ENCODE measurements around the gene GFM2.
"Not testable (repeated sequence)": the region's sequence is repeated elsewhere in the genome, so short reads cannot be mapped to it uniquely, and the experiment has no call there.

The GFM2 gene

DNA sequence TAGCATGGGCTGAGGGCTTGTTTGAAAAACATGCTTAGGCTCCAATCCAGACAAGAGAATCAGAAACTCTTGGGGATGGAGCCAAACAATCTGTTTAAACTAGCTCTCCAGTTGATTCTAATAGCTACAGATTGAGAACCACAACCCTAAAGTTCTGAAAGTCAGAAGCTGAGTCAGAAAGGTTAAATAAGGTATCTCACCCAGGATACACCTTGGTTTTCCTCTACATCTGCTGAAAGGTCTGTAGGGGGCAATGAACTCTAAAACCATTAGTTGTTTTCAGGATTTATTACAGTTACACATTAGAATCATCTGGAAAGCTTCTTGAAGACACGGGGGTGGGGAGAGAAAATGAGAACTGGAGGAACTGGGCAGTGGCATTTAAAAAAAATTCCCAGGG lies 5.7 kb downstream of the GFM2 start:
- Histone ChIP-seq H3K36me3 (ENCODE audit: insufficient read depth, low read length) (peaks cover 29% of the 10 kb centered on the region), H3K4me3 (ENCODE audit: low read length, poor library complexity, severe bottlenecking) (no peak overlapping the region), H3F3A (ENCODE audit: low read depth) (no peaks in the 10 kb centered on the region), H3K27me3 (ENCODE audit: insufficient read depth, low read length, poor library complexity, severe bottlenecking) (no peaks in the 10 kb centered on the region), H3K4me1 (ENCODE audit: insufficient read depth, low read length, poor library complexity, severe bottlenecking) (peaks cover 55% of the 10 kb centered on the region), H3K79me2 (ENCODE audit: insufficient read depth, low read length) (peaks cover 47% of the 10 kb centered on the region), H3K9me2 (replicated peaks; ENCODE audit: low read depth, low read length) (no peaks in the 10 kb centered on the region), H3K4me2 (ENCODE audit: low read depth, low read length, poor library complexity, severe bottlenecking) (peak overlapping the region; percentile 81), H2AFZ (ENCODE audit: low read length) (no peak overlapping the region), H4K20me1 (ENCODE audit: insufficient read depth, low read length, poor library complexity, severe bottlenecking) (peaks cover 16% of the 10 kb centered on the region), H3K9ac (ENCODE audit: low read depth, low read length, poor library complexity, severe bottlenecking) (no peak overlapping the region), H3K9me3 (ENCODE audit: insufficient read depth, low read depth, low read length) (peaks cover 3% of the 10 kb centered on the region)
- TF ChIP-seq, protein P1, sequence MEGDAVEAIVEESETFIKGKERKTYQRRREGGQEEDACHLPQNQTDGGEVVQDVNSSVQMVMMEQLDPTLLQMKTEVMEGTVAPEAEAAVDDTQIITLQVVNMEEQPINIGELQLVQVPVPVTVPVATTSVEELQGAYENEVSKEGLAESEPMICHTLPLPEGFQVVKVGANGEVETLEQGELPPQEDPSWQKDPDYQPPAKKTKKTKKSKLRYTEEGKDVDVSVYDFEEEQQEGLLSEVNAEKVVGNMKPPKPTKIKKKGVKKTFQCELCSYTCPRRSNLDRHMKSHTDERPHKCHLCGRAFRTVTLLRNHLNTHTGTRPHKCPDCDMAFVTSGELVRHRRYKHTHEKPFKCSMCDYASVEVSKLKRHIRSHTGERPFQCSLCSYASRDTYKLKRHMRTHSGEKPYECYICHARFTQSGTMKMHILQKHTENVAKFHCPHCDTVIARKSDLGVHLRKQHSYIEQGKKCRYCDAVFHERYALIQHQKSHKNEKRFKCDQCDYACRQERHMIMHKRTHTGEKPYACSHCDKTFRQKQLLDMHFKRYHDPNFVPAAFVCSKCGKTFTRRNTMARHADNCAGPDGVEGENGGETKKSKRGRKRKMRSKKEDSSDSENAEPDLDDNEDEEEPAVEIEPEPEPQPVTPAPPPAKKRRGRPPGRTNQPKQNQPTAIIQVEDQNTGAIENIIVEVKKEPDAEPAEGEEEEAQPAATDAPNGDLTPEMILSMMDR (conservative IDR thresholded peaks at IDR 0.05; ENCODE audit: low read length) = peak; percentile 28; the same call in 1 of the 2 replicates
- TF ChIP-seq EZH2phosphoT487 (IDR thresholded peaks at IDR 0.05; ENCODE audit: borderline replicate concordance) = no peak

DNA sequence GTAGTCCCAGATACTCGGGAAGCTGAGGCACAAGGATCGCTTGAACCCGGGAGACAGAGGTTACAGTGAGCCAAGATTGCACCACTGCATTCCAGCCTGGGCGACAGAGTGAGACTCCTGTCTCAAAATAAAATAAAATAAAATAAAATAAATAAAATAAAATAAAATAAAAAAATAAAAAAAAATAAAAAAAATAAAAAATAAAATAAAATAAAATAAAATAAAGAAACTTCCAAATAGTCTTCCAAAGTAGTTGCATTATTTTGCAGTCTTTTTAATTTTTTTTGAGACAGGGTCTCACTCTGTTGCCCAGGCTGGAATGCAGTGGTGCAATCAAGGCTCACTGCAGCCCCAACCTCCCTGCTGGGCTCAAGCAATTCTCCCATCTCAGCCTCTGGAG lies 18.2 kb downstream of the GFM2 start:
- not testable (repeated sequence) for H3K4me1 ChIP-seq (ENCODE audit: insufficient read depth, low read length, poor library complexity, severe bottlenecking)
- H3K36me3 ChIP-seq (ENCODE audit: insufficient read depth, low read length) = peaks cover 75% of the 10 kb centered on the region; the same call in 1 of the 2 replicates

DNA sequence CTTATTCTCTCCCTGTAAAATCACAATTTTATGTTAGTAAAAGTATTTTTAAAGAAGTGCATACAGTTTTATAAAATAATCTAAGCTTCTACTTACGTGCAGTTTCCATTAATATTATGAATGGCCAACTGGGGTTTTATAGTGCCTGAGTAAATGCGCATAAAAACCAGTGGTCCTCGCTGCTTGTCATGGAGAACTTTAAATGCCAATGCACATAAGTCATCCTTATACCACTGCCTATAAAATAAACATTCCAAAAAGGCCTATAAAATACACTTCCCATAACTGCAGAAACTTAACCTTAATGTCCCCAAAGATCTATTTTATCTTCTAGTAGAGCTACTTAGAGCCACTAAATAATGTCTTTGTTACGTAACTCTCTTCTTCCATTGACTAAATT lies 28.5 kb downstream of the GFM2 start:
- H3K4me3 ChIP-seq (ENCODE audit: low read length, poor library complexity, severe bottlenecking) = no peak overlapping the region
- H3K9me3 ChIP-seq (ENCODE audit: insufficient read depth, low read depth, low read length) = no peaks in the 10 kb centered on the region
- H3K4me2 ChIP-seq (ENCODE audit: low read depth, low read length, poor library complexity, severe bottlenecking) = no peak overlapping the region
- no peaks in the 10 kb centered on the region for H4K20me1 ChIP-seq (ENCODE audit: insufficient read depth, low read length, poor library complexity, severe bottlenecking)
- H2AFZ ChIP-seq (ENCODE audit: low read length) = no peak overlapping the region
- H3K9me2 ChIP-seq (replicated peaks; ENCODE audit: low read depth, low read length) = no peaks in the 10 kb centered on the region
- TF ChIP-seq EZH2phosphoT487 (IDR thresholded peaks at IDR 0.05; ENCODE audit: borderline replicate concordance) = no peak
- TF ChIP-seq, protein P1 (conservative IDR thresholded peaks at IDR 0.05; ENCODE audit: low read length) = no peak
- no peaks in the 10 kb centered on the region for H3F3A ChIP-seq (ENCODE audit: low read depth)
- no peaks in the 10 kb centered on the region for H3K4me1 ChIP-seq (ENCODE audit: insufficient read depth, low read length, poor library complexity, severe bottlenecking)
- H3K27me3 ChIP-seq (ENCODE audit: insufficient read depth, low read length, poor library complexity, severe bottlenecking) = no peaks in the 10 kb centered on the region
- no peak overlapping the region for H3K9ac ChIP-seq (ENCODE audit: low read depth, low read length, poor library complexity, severe bottlenecking)
- H3K36me3 ChIP-seq (ENCODE audit: insufficient read depth, low read length) = peaks cover 63% of the 10 kb centered on the region
- H3K79me2 ChIP-seq (ENCODE audit: insufficient read depth, low read length) = no peaks in the 10 kb centered on the region

More for the DNA sequence above, 18.2 kb downstream of the GFM2 start:
- not testable (repeated sequence) for H3K27me3 ChIP-seq (ENCODE audit: insufficient read depth, low read length, poor library complexity, severe bottlenecking); H3K9me3 ChIP-seq (ENCODE audit: insufficient read depth, low read depth, low read length); H3K4me2 ChIP-seq (ENCODE audit: low read depth, low read length, poor library complexity, severe bottlenecking); H3K4me3 ChIP-seq (ENCODE audit: low read length, poor library complexity, severe bottlenecking); H3K79me2 ChIP-seq (ENCODE audit: insufficient read depth, low read length); H3F3A ChIP-seq (ENCODE audit: low read depth); H4K20me1 ChIP-seq (ENCODE audit: insufficient read depth, low read length, poor library complexity, severe bottlenecking); H3K9ac ChIP-seq (ENCODE audit: low read depth, low read length, poor library complexity, severe bottlenecking); H2AFZ ChIP-seq (ENCODE audit: low read length); H3K9me2 ChIP-seq (replicated peaks; ENCODE audit: low read depth, low read length)

DNA sequence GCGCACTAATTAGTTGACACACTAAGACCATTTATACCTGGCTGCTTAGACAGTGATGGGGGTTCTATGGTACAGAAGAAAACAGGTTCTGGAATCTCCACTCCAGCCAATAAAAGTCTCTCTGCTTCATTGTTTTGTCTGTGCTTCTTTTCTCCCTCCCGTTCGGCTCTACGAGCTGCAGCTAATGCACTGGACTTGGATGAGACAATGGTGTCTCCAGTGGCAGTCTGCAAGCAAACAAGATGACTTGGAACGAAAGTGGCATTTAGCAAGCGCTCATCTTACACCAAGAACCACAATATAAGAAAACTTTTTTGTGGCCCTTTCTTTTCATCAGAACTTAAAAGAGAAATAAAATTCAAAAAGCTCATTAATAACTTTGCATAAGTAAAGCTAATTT lies 30.2 kb downstream of the GFM2 start:
- H3K9me3 ChIP-seq (ENCODE audit: insufficient read depth, low read depth, low read length) = no peaks in the 10 kb centered on the region
- no peaks in the 10 kb centered on the region for H3K79me2 ChIP-seq (ENCODE audit: insufficient read depth, low read length)
- no peaks in the 10 kb centered on the region for H3K4me1 ChIP-seq (ENCODE audit: insufficient read depth, low read length, poor library complexity, severe bottlenecking)
- no peak for TF ChIP-seq EZH2phosphoT487 (IDR thresholded peaks at IDR 0.05; ENCODE audit: borderline replicate concordance)
- TF ChIP-seq, protein P1 (conservative IDR thresholded peaks at IDR 0.05; ENCODE audit: low read length) = no peak
- no peak overlapping the region for H3K9ac ChIP-seq (ENCODE audit: low read depth, low read length, poor library complexity, severe bottlenecking)
- H3K4me2 ChIP-seq (ENCODE audit: low read depth, low read length, poor library complexity, severe bottlenecking) = no peak overlapping the region
- no peak overlapping the region for H2AFZ ChIP-seq (ENCODE audit: low read length)
- no peaks in the 10 kb centered on the region for H3K9me2 ChIP-seq (replicated peaks; ENCODE audit: low read depth, low read length)
- no peaks in the 10 kb centered on the region for H3F3A ChIP-seq (ENCODE audit: low read depth)
- no peaks in the 10 kb centered on the region for H3K27me3 ChIP-seq (ENCODE audit: insufficient read depth, low read length, poor library complexity, severe bottlenecking)
- H3K4me3 ChIP-seq (ENCODE audit: low read length, poor library complexity, severe bottlenecking) = no peak overlapping the region
- peaks cover 73% of the 10 kb centered on the region for H3K36me3 ChIP-seq (ENCODE audit: insufficient read depth, low read length)
- H4K20me1 ChIP-seq (ENCODE audit: insufficient read depth, low read length, poor library complexity, severe bottlenecking) = no peaks in the 10 kb centered on the region
